IMR-90 (cell line): ENCODE results near the gene MRPL51.

ENCODE experiments used
- BHLHE40 ChIP-seq: fragments of 150-350 bp; IDR thresholded peaks from 2 replicates; pipeline ENCODE4 v1.6.1; 2016; ENCODE audit warnings: mild to moderate bottlenecking, low read depth, low read length
- CEBPB ChIP-seq: IDR thresholded peaks from 2 replicates; pipeline ENCODE4 v1.6.1; 2012; ENCODE audit warnings: low read depth, low read length, improper control_type of control experiment
- CHD1 ChIP-seq: IDR thresholded peaks from 2 replicates; pipeline ENCODE4 v1.6.1; 2012; ENCODE audit warnings: low read depth, low read length, improper control_type of control experiment
- CTCF ChIP-seq: conservative IDR thresholded peaks from 2 replicates; pipeline ENCODE4 v1.5.1; 2012; ENCODE audit warnings: mild to moderate bottlenecking, low read depth, low read length, improper control_type of control experiment
- FOS ChIP-seq: fragments of 150-350 bp; IDR thresholded peaks from 2 replicates; pipeline ENCODE4 v1.6.1; 2016; ENCODE audit warnings: low read depth, low read length
- MAFK ChIP-seq: IDR thresholded peaks from 2 replicates; pipeline ENCODE4 v1.6.1; 2012; ENCODE audit warnings: low read depth, low read length, improper control_type of control experiment
- MAZ ChIP-seq: IDR thresholded peaks from 2 replicates; pipeline ENCODE4 v1.6.1; 2012; ENCODE audit warnings: low read depth, mild to moderate bottlenecking, low read length, improper control_type of control experiment, moderate library complexity, borderline replicate concordance
- MXI1 ChIP-seq: IDR thresholded peaks from 2 replicates; pipeline ENCODE4 v1.6.1; 2012; ENCODE audit warnings: low read depth, mild to moderate bottlenecking, low read length, moderate library complexity, borderline replicate concordance
- POLR2A ChIP-seq: IDR thresholded peaks from 2 replicates; pipeline ENCODE4 v1.6.1; 2012; ENCODE audit warnings: mild to moderate bottlenecking, low read depth, low read length
- RAD21 ChIP-seq: IDR thresholded peaks from 2 replicates; pipeline ENCODE4 v1.6.1; 2012; ENCODE audit warnings: low read length, improper control_type of control experiment
- RCOR1 ChIP-seq: IDR thresholded peaks from 2 replicates; pipeline ENCODE4 v1.6.1; 2012; ENCODE audit warnings: mild to moderate bottlenecking, low read length, improper control_type of control experiment; ENCODE audit not compliant: insufficient replicate concordance
- RFX5 ChIP-seq: IDR thresholded peaks from 2 replicates; pipeline ENCODE4 v1.8.0; 2012; ENCODE audit warnings: low read depth, mild to moderate bottlenecking, low read length, moderate library complexity
- SMC3 ChIP-seq: fragments of 150-350 bp; IDR thresholded peaks from 2 replicates; pipeline ENCODE4 v1.6.1; 2016; ENCODE audit warnings: low read depth, mild to moderate bottlenecking, antibody characterized with exemption, low read length, moderate library complexity
- USF2 ChIP-seq: fragments of 150-350 bp; IDR thresholded peaks from 2 replicates; pipeline ENCODE4 v1.6.1; 2017; ENCODE audit warnings: mild to moderate bottlenecking, antibody characterized with exemption, low read length, low read depth

- TF ChIP-seq POLR2A: no peak; the same call in 1 of the 2 replicates
- no peak for TF ChIP-seq CTCF
- TF ChIP-seq CEBPB: no peak
- no peak for TF ChIP-seq MAZ
- TF ChIP-seq MXI1: no peak
- TF ChIP-seq MAFK: no peak
- TF ChIP-seq RFX5: no peak
- no peak for TF ChIP-seq RAD21
- no peak for TF ChIP-seq USF2
- TF ChIP-seq FOS: no peak
- no peak for TF ChIP-seq CHD1
- TF ChIP-seq SMC3: no peak
- no peak for TF ChIP-seq RCOR1
- TF ChIP-seq BHLHE40: no peak
These were observed 40.5 kb upstream of the MRPL51 start for GRCh38 chr12:6533653-6533922.
